Measurements from ENCODE around the gene EME1.

The EME1 gene

DNA sequence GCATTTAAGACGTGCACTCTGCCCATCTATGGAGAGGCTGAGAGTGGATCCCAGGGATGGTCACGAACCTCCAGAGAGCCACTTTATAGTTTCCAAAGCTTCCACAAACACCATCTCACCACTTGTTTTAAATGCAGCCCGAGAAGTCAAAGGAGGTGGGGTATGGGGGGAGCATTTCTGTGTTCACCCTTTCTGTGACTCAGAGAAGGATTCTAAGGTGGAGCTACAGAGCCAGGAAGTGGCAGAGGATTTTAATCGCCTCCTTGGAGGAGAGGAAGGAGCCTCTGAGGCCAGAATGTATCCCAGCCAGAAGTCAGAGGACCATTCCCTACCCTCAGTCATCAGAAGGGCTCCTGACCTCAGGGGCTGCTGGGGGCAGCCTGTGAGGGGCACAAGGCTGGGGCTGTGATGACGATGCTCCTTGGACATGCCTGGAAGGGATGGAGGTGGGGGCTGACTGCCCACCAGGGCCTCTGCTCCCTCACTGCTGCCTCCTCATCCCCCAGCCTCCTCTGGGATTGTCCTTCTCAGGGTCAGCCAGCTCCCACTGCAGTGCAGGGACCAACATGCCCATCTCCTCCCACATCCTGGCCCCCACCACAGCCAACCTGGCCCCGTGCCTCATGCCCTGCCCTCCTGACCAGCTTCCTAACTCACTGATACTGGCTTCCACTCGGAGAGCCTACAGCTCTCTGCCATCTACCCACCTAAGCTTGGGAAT, 24.3 kb upstream of the EME1 start:
- no peak for DNase-seq (ENCODE audit: low read depth)

DNA sequence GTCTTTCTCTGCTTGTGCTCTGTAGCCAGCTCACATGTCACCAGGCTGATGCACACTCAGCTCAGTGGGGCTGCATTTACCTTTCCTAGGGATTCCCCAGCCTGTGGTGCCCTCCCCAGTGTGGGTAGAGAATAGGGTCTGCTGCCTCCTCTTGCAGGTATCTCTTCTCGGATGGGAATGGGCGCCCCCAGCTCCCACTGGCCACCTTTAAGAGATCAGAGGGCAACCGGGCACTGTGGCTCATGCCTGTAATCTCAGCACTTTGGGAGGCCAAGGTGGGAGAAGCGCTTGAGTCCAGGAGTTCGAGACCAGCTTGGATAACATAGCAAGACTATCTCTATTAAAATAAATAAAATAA, 23.8 kb upstream of the EME1 start:
- DNase-seq (ENCODE audit: low read depth) = no peak

DNA sequence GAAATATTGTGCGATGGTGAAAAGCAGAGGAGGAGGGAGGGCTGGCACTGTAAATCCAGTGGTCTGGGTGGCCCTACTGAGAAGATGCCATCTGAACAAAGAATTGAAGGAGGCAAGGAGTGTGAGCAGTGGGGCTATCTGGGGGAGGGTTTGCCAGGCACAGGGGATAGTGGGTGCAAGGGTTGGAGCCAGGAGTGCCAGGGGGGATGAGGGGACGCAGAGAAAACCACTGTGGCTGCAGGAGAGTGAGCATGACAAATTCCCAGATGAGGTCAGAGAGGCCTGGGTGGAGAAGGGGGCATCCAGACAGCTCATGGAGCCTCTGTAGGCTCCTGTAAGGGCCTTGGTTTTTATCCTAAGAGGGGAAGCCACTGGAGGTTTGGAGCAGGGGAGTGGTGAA, 22.3 kb upstream of the EME1 start:
- no peak for DNase-seq (ENCODE audit: low read depth)

DNA sequence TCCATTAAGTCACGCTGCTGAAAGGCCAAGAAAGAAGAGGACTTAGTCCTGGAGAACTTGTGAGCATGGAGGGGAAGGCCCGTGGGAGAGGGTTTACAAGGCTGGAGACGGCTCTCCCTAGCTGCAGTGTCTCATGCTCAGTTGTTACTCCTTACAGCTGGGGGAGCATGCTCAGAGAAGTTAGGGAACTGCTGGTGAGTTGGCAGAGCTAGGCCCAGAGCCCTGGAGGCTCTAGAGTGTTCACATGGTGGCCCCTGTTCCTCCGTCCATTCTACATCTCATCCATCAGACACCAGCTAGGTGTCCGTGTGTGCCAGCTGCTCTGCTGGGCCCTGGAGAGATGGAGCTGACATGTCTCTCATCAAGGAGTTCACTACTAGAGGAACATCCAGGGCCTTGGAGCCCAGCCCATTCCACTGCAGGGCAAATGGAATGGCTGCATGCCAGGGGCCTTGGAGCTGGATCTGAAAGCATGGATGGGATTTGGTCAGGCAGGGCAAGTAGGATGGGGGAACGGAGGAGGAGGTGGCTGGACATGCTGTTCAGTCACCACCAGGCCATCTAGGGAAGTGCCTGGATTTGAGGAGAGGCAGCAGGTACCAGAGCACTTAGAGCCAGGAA, 20.8 kb upstream of the EME1 start:
- no peak for DNase-seq (ENCODE audit: low read depth)

DNA sequence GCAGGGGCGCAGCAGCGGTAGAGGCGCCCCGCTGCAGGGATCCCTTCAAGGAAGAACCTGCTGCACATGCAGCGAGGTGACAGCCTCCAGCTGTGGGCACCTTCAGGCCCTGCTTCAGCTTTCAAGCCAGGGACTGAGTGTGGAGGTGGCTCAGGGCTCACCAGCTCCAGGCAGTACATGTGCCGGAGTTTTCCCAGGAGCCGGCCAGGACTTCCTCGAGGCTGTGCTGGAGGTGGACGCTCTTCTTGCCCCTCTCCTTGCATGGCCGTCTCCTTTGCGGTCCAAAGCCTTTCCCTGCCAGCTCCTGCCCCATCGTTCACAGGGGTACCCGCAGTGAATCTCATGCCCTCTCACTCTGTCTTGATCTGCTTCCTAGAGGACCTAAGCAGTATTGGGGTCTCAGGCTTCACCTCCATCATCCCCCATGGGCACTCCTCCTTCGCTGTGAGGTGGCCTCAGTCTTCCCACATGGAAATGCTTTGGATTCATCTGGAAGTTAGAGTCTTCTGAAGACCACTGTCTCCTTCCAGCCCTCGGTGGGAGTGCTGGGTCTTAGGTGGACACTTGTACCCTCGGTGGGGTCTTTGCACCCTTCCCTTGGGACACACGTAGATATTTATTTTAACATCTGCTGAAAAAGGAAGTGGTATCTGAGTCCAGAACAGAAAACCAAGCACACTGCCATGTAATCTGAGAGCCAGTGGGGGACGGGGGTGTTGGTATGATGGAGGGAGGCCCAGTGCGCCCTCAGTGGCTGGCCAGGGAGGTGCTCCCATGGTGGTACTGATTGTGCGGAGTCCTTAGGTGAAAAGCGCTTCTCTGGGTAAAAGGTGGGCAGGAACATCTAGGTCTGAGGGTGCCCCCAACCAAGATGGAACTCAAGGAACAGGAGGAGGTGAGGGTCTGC, 20.1 kb upstream of the EME1 start:
- no peak for DNase-seq (ENCODE audit: low read depth)

DNA sequence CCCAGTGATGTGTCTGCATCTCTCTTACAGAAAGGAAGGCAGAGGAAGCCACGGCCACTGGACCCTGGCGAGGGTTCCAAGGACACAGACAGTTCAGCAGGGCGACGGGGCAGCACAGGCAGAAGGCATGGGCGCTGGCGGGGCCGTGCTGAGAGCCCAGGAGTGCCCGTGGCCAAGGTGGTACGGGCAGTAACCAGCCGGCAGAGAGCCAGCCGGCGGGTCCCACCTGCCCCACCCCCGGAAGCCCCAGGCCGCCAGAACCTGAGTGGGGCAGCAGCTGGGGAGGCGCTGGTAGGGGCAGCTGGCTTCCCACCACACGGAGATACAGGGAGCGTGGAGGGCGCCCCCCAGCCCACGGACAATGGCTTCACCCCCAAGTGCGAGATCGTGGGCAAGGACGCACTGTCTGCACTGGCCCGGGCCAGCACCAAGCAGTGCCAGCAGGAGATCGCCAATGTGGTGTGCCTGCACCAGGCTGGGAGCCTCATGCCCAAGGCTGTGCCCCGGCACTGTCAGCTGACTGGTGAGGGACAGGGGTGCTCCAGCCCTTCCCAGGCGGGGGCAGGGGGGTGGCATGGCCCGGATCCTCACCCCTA, 19.3 kb upstream of the EME1 start:
- DNase-seq (ENCODE audit: low read depth) = no peak

DNA sequence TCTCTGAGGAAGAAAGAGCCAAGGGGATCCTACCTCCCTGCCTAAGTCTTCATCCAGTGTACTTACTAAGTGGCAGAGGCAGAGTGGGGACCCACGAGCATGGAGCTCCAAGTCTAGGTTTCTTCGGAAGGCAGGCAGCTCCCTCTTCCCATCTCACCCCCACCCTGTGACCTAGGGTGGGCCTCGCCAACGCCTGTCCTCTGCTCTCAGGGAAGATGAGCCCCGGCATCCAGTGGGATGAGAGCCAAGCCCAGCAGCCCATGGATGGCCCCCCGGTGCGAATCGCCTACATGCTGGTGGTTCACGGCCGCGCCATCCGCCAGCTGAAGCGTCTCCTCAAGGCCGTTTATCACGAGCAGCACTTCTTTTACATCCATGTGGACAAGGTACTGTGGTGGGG, 18.8 kb upstream of the EME1 start:
- no peak for DNase-seq (ENCODE audit: low read depth)

DNA sequence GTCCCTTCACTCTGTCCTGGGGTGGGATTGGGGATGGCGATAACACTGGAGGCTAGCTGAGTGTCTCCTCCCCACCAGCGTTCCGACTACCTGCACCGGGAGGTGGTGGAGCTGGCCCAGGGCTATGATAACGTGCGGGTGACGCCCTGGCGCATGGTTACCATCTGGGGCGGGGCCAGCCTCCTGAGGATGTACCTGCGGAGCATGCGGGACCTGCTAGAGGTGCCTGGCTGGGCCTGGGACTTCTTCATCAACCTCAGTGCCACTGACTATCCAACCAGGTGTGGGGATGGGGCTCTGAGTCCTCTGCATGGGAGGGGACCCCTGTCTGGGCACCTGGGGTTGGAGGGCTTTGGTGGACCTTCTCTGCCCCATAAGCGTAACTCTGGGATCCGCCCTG, 18.3 kb upstream of the EME1 start:
- no peak for DNase-seq (ENCODE audit: low read depth)

DNA sequence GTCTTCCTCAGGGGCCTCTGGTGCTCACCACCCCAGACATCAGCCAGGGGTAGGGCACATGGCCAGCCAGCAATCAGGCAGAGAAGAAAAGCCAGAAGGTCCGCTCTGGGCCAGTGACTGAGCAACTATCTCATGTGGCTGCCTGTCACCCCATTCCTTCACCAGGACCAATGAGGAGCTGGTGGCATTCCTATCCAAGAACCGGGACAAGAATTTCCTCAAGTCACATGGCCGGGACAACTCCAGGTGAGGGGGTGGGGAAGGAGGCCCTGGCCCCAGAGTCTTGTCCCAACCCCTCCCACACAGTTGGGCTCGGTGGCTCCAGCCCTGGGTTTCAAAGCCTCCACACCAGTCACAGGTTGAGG, 17.7 kb upstream of the EME1 start:
- no peak for DNase-seq (ENCODE audit: low read depth)

DNA sequence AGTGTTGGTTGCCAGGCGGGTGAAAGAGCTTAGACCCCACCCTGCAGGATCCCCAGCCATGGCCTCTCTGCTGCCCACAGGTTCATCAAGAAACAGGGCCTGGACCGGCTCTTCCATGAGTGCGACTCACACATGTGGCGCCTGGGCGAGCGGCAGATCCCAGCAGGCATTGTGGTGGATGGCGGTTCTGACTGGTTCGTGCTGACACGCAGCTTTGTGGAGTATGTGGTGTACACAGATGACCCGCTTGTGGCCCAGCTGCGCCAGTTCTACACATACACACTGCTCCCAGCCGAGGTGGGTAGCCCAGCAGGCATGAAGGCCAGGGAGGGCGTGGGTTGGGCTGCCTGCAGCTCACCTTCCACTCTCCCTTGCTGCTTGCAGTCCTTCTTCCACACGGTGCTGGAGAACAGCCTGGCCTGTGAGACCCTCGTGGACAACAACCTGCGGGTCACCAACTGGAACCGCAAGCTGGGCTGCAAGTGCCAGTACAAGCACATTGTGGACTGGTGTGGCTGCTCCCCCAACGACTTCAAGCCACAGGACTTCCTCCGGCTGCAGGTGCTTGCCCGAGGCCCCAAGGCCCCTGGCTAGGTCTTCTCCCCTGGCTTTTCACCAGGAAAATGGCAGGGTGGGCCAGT, 17.2 kb upstream of the EME1 start:
- DNase-seq (ENCODE audit: low read depth) = no peak

DNA sequence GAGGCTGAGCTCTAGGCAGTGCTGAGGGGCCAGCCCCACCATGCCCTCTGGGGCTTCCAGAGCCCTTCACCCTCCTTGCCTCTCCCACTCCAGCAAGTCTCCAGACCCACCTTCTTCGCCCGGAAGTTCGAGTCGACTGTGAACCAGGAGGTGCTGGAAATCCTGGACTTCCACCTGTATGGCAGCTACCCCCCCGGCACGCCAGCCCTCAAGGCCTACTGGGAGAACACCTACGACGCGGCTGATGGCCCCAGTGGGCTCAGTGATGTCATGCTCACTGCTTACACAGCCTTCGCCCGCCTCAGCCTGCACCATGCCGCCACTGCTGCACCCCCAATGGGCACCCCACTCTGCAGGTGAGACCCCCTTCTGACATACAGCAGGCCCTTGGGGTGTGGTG, 16.6 kb upstream of the EME1 start:
- DNase-seq (ENCODE audit: low read depth) = no peak

DNA sequence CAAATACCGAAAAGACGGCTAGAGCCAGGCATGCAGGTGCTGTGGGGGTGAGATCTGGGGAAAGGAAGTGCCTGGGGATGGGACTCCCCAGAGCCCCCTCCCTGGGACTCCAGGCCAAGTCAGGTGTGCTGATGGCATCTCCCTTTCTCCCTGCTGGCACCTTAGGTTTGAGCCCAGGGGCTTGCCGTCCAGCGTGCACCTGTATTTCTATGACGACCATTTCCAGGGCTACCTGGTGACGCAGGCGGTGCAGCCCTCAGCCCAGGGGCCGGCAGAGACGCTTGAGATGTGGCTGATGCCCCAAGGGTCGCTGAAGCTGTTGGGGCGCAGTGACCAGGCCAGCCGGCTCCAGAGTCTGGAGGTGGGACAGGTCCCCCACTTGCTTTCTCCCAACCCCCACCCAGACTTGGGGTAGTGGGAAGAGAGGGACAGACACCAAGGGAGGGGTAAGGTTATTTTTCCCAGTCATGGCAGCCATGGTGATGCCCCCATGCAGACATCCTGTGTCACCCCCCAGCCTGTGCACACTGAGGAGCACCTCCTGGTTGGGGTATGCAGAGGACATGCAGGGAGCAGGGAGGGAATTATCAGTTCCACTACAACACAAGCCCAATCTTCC, 16.0 kb upstream of the EME1 start:
- DNase-seq (ENCODE audit: low read depth) = no peak

DNA sequence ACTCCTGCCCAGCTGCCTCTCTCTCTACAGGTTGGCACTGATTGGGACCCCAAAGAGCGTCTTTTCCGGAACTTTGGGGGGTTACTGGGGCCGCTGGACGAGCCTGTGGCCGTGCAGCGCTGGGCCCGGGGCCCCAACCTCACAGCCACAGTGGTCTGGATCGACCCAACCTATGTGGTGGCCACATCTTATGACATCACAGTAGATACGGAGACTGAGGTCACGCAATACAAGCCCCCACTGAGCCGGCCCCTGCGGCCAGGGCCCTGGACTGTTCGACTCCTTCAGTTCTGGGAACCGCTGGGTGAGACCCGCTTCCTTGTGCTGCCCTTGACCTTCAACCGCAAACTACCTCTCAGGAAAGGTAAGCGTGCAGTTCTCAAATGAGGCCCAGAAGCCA, 14.9 kb upstream of the EME1 start:
- DNase-seq (ENCODE audit: low read depth) = no peak

DNA sequence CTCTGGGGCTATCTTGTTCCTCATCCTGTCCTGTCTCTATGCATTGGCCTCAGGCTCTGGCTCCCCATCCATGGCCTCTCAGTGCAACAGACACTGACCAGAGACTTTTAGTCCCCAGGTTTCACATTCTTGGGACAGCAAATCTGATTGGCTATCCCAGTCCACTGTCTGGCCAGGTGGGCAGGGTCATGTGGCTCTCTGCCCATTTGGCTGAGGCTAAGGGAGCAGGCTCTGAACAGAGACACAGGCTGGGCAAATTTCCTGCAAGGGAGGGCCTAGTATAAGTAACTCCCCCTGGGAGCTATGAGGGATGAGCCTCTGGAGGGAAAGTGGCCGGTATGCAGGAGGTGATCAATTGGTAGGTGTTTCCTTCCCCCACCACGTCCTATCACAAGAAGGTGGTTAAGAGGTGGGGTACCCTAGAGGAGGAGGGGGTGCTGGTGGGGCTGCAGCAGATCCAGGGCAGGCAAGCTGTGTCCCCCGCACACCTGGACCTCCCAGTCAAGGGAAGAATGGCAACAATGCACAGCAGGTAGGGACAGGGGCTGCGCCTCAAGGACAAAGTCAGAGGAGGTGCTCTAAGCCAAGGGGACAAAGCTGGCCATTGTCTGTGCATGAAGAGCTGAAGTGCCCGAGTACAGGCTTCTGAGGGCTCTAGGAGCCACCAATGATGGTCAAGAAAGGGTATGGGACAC, 13.9 kb upstream of the EME1 start:
- DNase-seq (ENCODE audit: low read depth) = no peak

DNA sequence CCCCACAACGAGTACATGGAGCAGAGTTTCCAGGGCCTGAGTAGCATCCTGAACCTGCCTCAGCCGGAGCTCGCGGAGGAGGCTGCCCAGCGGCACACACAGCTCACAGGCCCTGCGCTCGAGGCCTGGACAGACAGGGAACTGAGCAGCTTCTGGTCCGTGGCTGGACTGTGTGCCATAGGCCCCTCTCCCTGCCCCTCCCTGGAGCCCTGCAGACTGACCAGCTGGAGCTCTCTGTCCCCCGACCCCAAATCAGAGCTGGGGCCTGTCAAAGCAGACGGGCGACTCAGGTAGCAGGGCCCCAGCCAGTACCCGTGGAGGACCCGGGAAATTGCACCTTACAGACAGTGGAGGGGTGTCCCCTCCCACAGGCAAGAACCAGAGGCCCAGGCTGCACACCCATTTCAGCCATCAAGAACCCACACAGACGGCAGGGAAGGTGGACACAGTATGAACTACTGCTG, 13.0 kb upstream of the EME1 start:
- no peak for DNase-seq (ENCODE audit: low read depth)

DNA sequence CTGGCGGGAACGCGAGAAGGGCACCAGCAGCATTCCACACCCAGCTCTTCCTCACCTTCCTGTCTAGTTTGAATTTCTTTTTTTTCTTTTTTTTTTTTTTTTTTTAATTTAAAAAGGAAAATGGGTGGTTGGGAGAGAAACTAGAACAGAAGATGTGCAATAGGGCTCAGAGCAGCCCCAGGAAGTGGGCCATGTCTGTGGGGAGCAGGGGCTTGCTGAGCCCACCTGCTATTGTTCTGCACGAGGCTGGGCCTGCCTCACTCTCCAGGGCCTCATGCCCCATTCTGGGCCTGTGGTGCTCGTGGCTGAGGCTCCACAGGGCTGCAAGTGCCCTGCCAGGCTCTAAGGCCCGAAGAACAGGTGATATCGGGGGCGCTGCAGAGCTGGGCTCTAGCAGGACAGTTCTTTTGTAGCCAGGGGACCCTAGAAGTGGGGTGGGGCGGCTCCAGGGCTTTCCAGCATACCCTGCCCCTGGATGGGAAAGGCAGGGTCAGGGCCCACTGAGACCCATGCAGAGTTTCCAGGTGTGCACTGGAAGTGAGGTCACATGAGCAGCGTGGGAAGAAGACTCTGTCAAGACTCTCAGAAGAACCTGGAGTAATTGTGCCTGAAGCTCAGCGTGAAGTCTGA, 12.4 kb upstream of the EME1 start:
- DNase-seq (ENCODE audit: low read depth) = no peak

DNA sequence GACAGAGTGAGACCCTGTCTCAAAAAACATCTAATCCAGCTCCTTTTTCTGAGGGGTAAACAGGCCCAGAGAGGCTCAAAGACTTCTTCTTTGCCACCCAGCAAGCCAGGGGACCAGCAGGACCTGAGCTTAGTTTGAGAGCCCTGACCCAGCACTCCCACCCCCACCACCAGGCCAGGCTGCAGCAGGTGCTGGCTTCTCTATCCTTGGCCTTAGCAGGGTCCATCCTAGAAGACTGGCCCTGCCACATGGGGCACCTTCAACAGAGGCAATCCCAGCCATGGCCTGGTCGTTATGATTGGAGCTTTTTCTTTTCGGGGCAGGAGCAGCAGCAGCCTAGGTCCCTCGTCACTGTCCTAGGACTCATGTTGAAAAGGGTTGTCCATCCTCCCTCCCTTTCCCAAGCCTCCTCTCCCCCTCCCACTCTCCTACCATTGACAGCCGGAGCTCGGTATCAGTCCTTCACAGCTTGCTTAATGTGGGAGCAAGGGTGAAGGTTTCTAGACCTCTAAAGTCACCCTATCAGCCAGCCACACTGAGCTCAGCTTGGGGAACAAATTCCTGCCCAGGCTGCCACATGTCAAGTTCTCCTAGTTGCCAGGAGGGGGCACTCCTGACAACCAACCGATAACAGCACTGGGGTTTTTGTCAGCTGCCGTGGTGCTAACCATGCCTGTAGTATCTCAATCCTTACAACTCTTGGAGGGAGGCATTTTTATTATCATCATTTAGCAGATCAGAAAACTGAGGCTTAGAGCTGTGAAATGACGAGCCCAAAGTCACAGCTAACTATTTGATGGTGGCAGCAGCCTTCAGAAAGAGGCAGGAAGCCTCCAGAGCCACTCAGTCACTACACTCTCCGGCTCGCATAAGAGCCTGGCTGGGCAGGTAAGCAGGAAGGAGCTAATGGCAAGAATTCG, 11.2 kb upstream of the EME1 start:
- peak; percentile 41 for DNase-seq (ENCODE audit: low read depth)

DNA sequence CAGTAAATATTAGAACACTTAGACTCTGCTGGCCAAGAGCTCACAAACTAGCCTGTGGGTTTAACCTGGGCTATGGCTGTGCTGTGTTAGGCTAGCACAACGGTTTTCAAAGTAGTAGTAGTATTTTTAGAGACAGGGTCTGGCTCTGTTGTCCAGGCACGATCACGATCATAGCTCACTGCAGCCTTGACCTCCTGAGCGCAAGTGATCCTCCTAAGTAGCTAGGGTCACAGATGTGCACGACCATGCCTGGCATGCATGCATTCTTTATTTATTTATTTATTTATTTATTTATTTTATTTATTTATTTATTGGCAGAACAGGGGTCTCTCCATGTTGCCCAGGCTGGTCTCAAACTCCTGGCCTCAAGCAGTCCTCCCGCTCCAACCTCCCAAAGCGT, 10.4 kb upstream of the EME1 start:
- DNase-seq (ENCODE audit: low read depth) = no peak

DNA sequence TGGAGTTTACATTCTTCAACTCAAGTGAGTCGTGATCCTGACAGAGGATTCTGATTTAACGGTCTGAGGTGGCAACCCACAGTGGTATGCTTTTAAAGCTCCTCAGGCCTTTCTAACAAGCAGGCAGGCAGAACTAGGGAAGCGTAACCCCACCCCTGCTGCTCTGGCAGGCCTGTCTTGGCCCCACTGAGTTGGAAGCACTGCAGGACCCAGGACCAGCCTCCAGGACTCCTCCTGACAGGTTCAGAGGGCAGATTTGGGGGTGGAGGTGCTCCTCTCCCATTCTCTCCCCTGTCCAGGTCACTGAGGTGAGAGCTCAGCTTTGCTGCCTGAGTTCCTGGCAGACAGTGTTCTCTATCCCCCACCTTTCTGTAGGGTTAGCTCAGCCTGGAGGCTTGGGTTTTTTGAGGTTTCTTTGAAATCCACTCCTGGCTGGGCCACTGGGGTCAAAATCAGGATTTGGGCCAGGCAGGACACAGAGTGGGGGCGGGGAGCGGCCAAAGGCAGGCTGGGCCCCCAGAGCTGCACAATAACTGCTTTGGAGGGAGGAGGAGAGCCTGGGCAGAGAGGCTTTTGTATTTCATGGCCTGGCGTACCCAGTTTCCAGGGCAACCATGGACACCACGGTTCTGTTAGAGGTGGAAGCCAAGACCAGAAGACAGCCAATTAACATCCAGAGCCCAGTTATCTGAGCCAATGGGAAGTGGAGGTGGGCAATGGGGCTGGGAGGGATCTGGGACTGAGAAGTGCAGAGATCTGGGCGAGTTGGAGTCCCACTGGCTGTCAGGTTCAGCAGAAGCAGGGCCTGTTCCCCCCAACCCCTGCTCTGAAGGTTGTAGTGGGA, 9.6 kb upstream of the EME1 start:
- no peak for DNase-seq (ENCODE audit: low read depth)

Data from stimulated activated CD8-positive, alpha-beta memory T cell treated with anti-CD3 and anti-CD28 coated beads, Interleukin-12 subunit alpha, Interleukin-12 subunit beta, amount 100 ng/mL, for 1 hour (primary cell).